ENCODE data around the gene LCN10. TPM values are rescaled to one million over a fixed set of nuclear protein-coding genes. Genes with fewer than 3 reads are reported as not detected.

Gene LCN10
- total RNA-seq, 2 experiments from 2014 or later = not detected

Small RNA genes lying within 50 kb of the gene (microRNA-seq; reads per million reads assigned to microRNA genes)
- not detected for gene MIR6722 (ENCODE audit: borderline microRNAs expressed, borderline replicate concordance)

Other genes with a start within 250 kb of the LCN10 start
- gene NOTCH1, start 196.9 kb downstream of the LCN10 start, total RNA-seq = 10 to 100 TPM; 73.6 to 74.4 TPM
- under 1 TPM; 0.22 to 0.31 TPM for gene EGFL7, start 80.0 kb downstream of the LCN10 start, total RNA-seq
- 10 to 100 TPM; 15.0 to 17.0 TPM for gene AGPAT2, start 55.5 kb downstream of the LCN10 start, total RNA-seq
- gene DIPK1B, start 30.4 kb downstream of the LCN10 start, total RNA-seq = not detected
- gene LCN6, start 5.6 kb upstream of the LCN10 start, total RNA-seq = not detected
- gene LCN8, start 15.3 kb upstream of the LCN10 start, total RNA-seq = not detected
- not detected for gene LCN15, start 21.6 kb upstream of the LCN10 start, total RNA-seq
- gene TMEM141, start 48.4 kb upstream of the LCN10 start, total RNA-seq = 10 to 100 TPM; 28.5 to 38.5 TPM
- gene CCDC183, start 53.4 kb upstream of the LCN10 start, total RNA-seq = 1 to 10 TPM in 1 of 2 experiments, under 1 TPM in 1; 0.97 to 1.1 TPM
- 100 to 1,000 TPM in 1 of 2 experiments, 10 to 100 TPM in 1; 95.5 to 109 TPM for gene RABL6, start 65.0 kb upstream of the LCN10 start, total RNA-seq
- gene AJM1, start 99.5 kb upstream of the LCN10 start, total RNA-seq = 1 to 10 TPM; 4.0 to 4.1 TPM
- gene PHPT1, start 106.5 kb upstream of the LCN10 start, total RNA-seq = 10 to 100 TPM; 90.1 to 99.4 TPM
- gene MAMDC4, start 109.4 kb upstream of the LCN10 start, total RNA-seq = 10 to 100 TPM; 12.4 to 14.4 TPM
- 100 to 1,000 TPM; 290 to 291 TPM for gene EDF1, start 123.4 kb upstream of the LCN10 start, total RNA-seq
- gene TRAF2, start 143.6 kb upstream of the LCN10 start, total RNA-seq = 10 to 100 TPM; 39.4 to 49.4 TPM
- gene FBXW5, start 201.8 kb upstream of the LCN10 start, total RNA-seq = 100 to 1,000 TPM; 116 to 123 TPM
- gene C8G, start 202.3 kb upstream of the LCN10 start, total RNA-seq = 1 to 10 TPM in 1 of 2 experiments, under 1 TPM in 1; 0.85 to 1.8 TPM
- gene LCN12, start 209.3 kb upstream of the LCN10 start, total RNA-seq = 1 to 10 TPM; 3.1 to 3.5 TPM
- gene PTGDS, start 234.6 kb upstream of the LCN10 start, total RNA-seq = 10 to 100 TPM; 22.1 to 24.0 TPM
- gene LCNL1, start 240.1 kb upstream of the LCN10 start, total RNA-seq = under 1 TPM; 0.48 to 0.67 TPM
- gene PAXX, start 249.5 kb upstream of the LCN10 start, total RNA-seq = 10 to 100 TPM; 80.2 to 98.4 TPM